ENCODE data around the gene PAIP2B. TPM values are rescaled to one million over a fixed set of nuclear protein-coding genes. Genes with fewer than 3 reads are reported as not detected.

The PAIP2B gene
- polyA plus RNA-seq, 1 donor from 2014 or later, result 3.1 TPM

- H3K36me3 Mint-ChIP-seq, result peaks cover 5% of the 10 kb centered on the region
- H3K27me3 Mint-ChIP-seq, result peaks cover 9% of the 10 kb centered on the region
- H3K4me1 Mint-ChIP-seq, result peaks cover 0 to 9% (median 7%) of the 10 kb centered on the region in 3 donors
- no peaks in the 10 kb centered on the region for H3K9me3 Mint-ChIP-seq
- H3K4me3 Mint-ChIP-seq, result no peak overlapping the region
- no peak overlapping the region for H3K27ac Mint-ChIP-seq
These were observed 73.2 kb downstream of the PAIP2B start for GRCh38 chr2:71153585-71154224.

DNA sequence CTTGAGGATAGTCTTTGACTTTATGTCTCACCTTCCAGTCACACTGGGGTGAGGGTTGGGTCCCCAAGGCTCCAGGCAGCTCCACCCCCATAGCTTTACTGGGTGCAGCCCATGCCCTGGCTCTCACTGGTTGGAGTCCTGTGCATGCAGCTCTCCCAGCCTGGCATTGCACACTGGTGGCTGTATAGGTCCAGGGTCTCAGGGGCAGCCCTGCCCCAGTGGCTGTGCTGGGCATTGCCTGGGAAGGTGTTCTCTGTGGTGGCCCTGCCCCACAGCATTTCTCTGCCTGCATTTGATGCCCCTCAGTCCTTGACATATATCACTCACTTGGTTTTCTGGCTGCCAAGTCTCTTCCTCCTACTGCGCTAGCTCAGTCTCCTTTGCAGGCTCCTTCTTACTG is 75.3 kb downstream of the PAIP2B start:
- Mint-ChIP-seq H3K27me3 (no peaks in the 10 kb centered on the region), H3K4me3 (no peak overlapping the region), H3K36me3 (peaks cover 5% of the 10 kb centered on the region), H3K27ac (no peak overlapping the region), H3K9me3 (no peaks in the 10 kb centered on the region), H3K4me1 (peaks cover 0 to 2% (median 2%) of the 10 kb centered on the region in 3 donors)

- H3K9me3 Mint-ChIP-seq, result no peaks in the 10 kb centered on the region
- peaks cover 8% of the 10 kb centered on the region for H3K36me3 Mint-ChIP-seq
- H3K4me3 Mint-ChIP-seq, result no peak overlapping the region
- H3K4me1 Mint-ChIP-seq, result peaks cover 0 to 2% (median 1%) of the 10 kb centered on the region in 3 donors
- peak overlapping the region in 1 of 3 donors; percentile 44 for H3K27ac Mint-ChIP-seq
- H3K27me3 Mint-ChIP-seq, result no peaks in the 10 kb centered on the region
These were observed 76.7 kb downstream of the PAIP2B start for GRCh38 chr2:71150082-71150816.

- H3K27me3 Mint-ChIP-seq, result no peaks in the 10 kb centered on the region
- H3K36me3 Mint-ChIP-seq, result peaks cover 10% of the 10 kb centered on the region
- H3K4me1 Mint-ChIP-seq, result peaks cover 0 to 1% (median 0%) of the 10 kb centered on the region in 3 donors
- no peak overlapping the region for H3K4me3 Mint-ChIP-seq
- H3K27ac Mint-ChIP-seq, result no peak overlapping the region
- no peaks in the 10 kb centered on the region for H3K9me3 Mint-ChIP-seq
These were observed 78.3 kb downstream of the PAIP2B start for GRCh38 chr2:71148506-71149063.

- Mint-ChIP-seq H3K36me3 (peaks cover 5% of the 10 kb centered on the region), H3K4me3 (no peak overlapping the region), H3K9me3 (no peaks in the 10 kb centered on the region), H3K27ac (no peak overlapping the region), H3K27me3 (no peaks in the 10 kb centered on the region), H3K4me1 (peaks cover 0 to 1% (median 0%) of the 10 kb centered on the region in 3 donors)
These were observed 83.1 kb downstream of the PAIP2B start for GRCh38 chr2:71143782-71144181.

- Mint-ChIP-seq H3K27me3 (no peaks in the 10 kb centered on the region), H3K9me3 (no peaks in the 10 kb centered on the region), H3K4me3 (no peak overlapping the region), H3K4me1 (peaks cover 0 to 2% (median 0%) of the 10 kb centered on the region in 3 donors), H3K36me3 (peaks cover 5% of the 10 kb centered on the region), H3K27ac (peak overlapping the region in 1 of 3 donors; percentile 71)
These were observed 90.7 kb downstream of the PAIP2B start for GRCh38 chr2:71136174-71136573.

DNA sequence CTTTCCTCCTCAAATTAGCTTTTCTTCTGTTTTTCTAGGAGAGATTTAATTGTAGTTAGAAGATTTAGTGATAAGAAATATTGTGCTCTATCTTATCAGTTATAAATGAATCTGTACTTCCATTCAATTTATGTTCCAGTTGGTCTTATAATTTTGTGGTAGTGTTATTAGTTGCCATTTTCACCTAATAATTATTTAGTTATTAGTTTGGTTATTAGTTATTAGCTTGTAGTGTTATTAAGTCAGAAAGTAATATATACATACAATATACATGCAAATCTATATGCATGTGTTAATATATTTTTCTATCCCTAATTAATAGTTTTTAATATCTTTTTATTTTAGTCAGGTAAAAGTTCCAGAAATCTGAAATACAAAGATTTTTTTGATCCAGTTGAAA is 93.3 kb downstream of the PAIP2B start:
- Mint-ChIP-seq H3K27ac (no peak overlapping the region), H3K9me3 (no peaks in the 10 kb centered on the region), H3K4me3 (no peak overlapping the region), H3K27me3 (no peaks in the 10 kb centered on the region), H3K36me3 (peaks cover 5% of the 10 kb centered on the region), H3K4me1 (peaks cover 0 to 9% (median 4%) of the 10 kb centered on the region in 3 donors)

Other genes starting within 250 kb of the PAIP2B start
- not detected for gene ANKRD53, start 248.5 kb downstream of the PAIP2B start, polyA plus RNA-seq
- 24.9 TPM for gene TEX261, start 232.2 kb downstream of the PAIP2B start, polyA plus RNA-seq
- 121 TPM for gene NAGK, start 158.5 kb downstream of the PAIP2B start, polyA plus RNA-seq
- 25.9 TPM for gene MCEE, start 96.9 kb downstream of the PAIP2B start, polyA plus RNA-seq
- 25.2 TPM for gene MPHOSPH10, start 96.5 kb downstream of the PAIP2B start, polyA plus RNA-seq
- 60.3 TPM for gene ZNF638, start 104.7 kb upstream of the PAIP2B start, polyA plus RNA-seq
- 0.34 TPM for gene DYSF, start 226.5 kb upstream of the PAIP2B start, polyA plus RNA-seq

All from IgD-negative memory B cell (primary cell).